ENCODE measurements around the gene CRADD. TPM values are rescaled to one million over a fixed set of nuclear protein-coding genes. Genes with fewer than 3 reads are reported as not detected.
"Not testable (repeated sequence)": the region's sequence is repeated elsewhere in the genome, so short reads cannot be mapped to it uniquely, and the experiment has no call there.

Gene CRADD
- total RNA-seq, 2 donors from 2014 or later, result 11.9 to 12.2 TPM

GRCh38 chr12:93921521-93921920 lies 244.3 kb downstream of the CRADD start:
- Mint-ChIP-seq H3K27me3 (no peaks in the 10 kb centered on the region), H3K9me3 (no peaks in the 10 kb centered on the region), H3K4me1 (ENCODE audit: low read depth in 2 of 2) (peaks cover 4% of the 10 kb centered on the region in 2 donors), H3K36me3 (no peaks in the 10 kb centered on the region), H3K27ac (no peak overlapping the region), H3K4me3 (no peak overlapping the region)
- DNase-seq (ENCODE audit: low spot score) (no peak), ATAC-seq (no peak)

- Mint-ChIP-seq H3K9me3 (no peaks in the 10 kb centered on the region), H3K4me3 (no peak overlapping the region), H3K27me3 (no peaks in the 10 kb centered on the region), H3K36me3 (no peaks in the 10 kb centered on the region), H3K27ac (no peak overlapping the region), H3K4me1 (ENCODE audit: low read depth in 2 of 2) (peaks cover 4% of the 10 kb centered on the region in 2 donors)
- peak in 1 of 2 donors; percentile 43 for ATAC-seq
- DNase-seq (ENCODE audit: low spot score), result no peak
These were observed 245.4 kb downstream of the CRADD start for GRCh38 chr12:93922583-93923006.

GRCh38 chr12:93924367-93924766 lies 247.2 kb downstream of the CRADD start:
- no peaks in the 10 kb centered on the region for H3K9me3 Mint-ChIP-seq
- no peak for ATAC-seq
- H3K27ac Mint-ChIP-seq, result no peak overlapping the region
- H3K36me3 Mint-ChIP-seq, result no peaks in the 10 kb centered on the region
- DNase-seq (ENCODE audit: low spot score), result no peak
- peaks cover 4% of the 10 kb centered on the region in 2 donors for H3K4me1 Mint-ChIP-seq (ENCODE audit: low read depth in 2 of 2)
- no peaks in the 10 kb centered on the region for H3K27me3 Mint-ChIP-seq
- H3K4me3 Mint-ChIP-seq, result no peak overlapping the region

GRCh38 chr12:93925585-93926205 lies 248.5 kb downstream of the CRADD start:
- ATAC-seq, result no peak
- H3K36me3 Mint-ChIP-seq, result no peaks in the 10 kb centered on the region
- no peak overlapping the region for H3K27ac Mint-ChIP-seq
- H3K27me3 Mint-ChIP-seq, result no peaks in the 10 kb centered on the region
- DNase-seq (ENCODE audit: low spot score), result no peak
- H3K4me1 Mint-ChIP-seq (ENCODE audit: low read depth in 2 of 2), result peaks cover 4% of the 10 kb centered on the region in 2 donors
- no peaks in the 10 kb centered on the region for H3K9me3 Mint-ChIP-seq
- H3K4me3 Mint-ChIP-seq, result no peak overlapping the region

- no peak for DNase-seq (ENCODE audit: low spot score)
- no peak overlapping the region for H3K27ac Mint-ChIP-seq
- no peak overlapping the region for H3K4me3 Mint-ChIP-seq
- H3K9me3 Mint-ChIP-seq, result no peaks in the 10 kb centered on the region
- H3K36me3 Mint-ChIP-seq, result no peaks in the 10 kb centered on the region
- H3K4me1 Mint-ChIP-seq (ENCODE audit: low read depth in 2 of 2), result peaks cover 4% of the 10 kb centered on the region in 2 donors
- no peak for ATAC-seq
- H3K27me3 Mint-ChIP-seq, result no peaks in the 10 kb centered on the region
These were observed 249.1 kb downstream of the CRADD start for GRCh38 chr12:93926237-93926636.

- H3K27me3 Mint-ChIP-seq; H3K36me3 Mint-ChIP-seq; ATAC-seq; H3K4me3 Mint-ChIP-seq; H3K4me1 Mint-ChIP-seq (ENCODE audit: low read depth in 2 of 2); H3K27ac Mint-ChIP-seq; DNase-seq (ENCODE audit: low spot score); H3K9me3 Mint-ChIP-seq: not testable (repeated sequence)
These were observed 251.9 kb downstream of the CRADD start for GRCh38 chr12:93929081-93929480.

GRCh38 chr12:93937812-93938211 lies 260.6 kb downstream of the CRADD start:
- H3K27me3 Mint-ChIP-seq, result no peaks in the 10 kb centered on the region
- no peaks in the 10 kb centered on the region for H3K36me3 Mint-ChIP-seq
- ATAC-seq, result no peak
- no peak overlapping the region for H3K4me3 Mint-ChIP-seq
- H3K9me3 Mint-ChIP-seq, result peaks cover 7% of the 10 kb centered on the region
- DNase-seq (ENCODE audit: low spot score), result no peak
- H3K4me1 Mint-ChIP-seq (ENCODE audit: low read depth in 2 of 2), result peaks cover 0 to 3% of the 10 kb centered on the region in 2 donors
- no peak overlapping the region for H3K27ac Mint-ChIP-seq

- no peaks in the 10 kb centered on the region for H3K27me3 Mint-ChIP-seq
- peaks cover 0 to 3% of the 10 kb centered on the region in 2 donors for H3K4me1 Mint-ChIP-seq (ENCODE audit: low read depth in 2 of 2)
- no peak for DNase-seq (ENCODE audit: low spot score)
- no peaks in the 10 kb centered on the region for H3K36me3 Mint-ChIP-seq
- H3K4me3 Mint-ChIP-seq, result no peak overlapping the region
- peaks cover 7% of the 10 kb centered on the region for H3K9me3 Mint-ChIP-seq
- peak in 1 of 2 donors; percentile 56 for ATAC-seq
- H3K27ac Mint-ChIP-seq, result no peak overlapping the region
These were observed 261.1 kb downstream of the CRADD start for GRCh38 chr12:93938317-93938716.

GRCh38 chr12:93938931-93939330 lies 261.8 kb downstream of the CRADD start:
- peaks cover 0 to 3% of the 10 kb centered on the region in 2 donors for H3K4me1 Mint-ChIP-seq (ENCODE audit: low read depth in 2 of 2)
- ATAC-seq, result no peak
- H3K9me3 Mint-ChIP-seq, result peaks cover 7% of the 10 kb centered on the region
- H3K27ac Mint-ChIP-seq, result no peak overlapping the region
- H3K4me3 Mint-ChIP-seq, result no peak overlapping the region
- H3K27me3 Mint-ChIP-seq, result no peaks in the 10 kb centered on the region
- no peaks in the 10 kb centered on the region for H3K36me3 Mint-ChIP-seq
- DNase-seq (ENCODE audit: low spot score), result no peak

- H3K36me3 Mint-ChIP-seq, result no peaks in the 10 kb centered on the region
- ATAC-seq (no peak), DNase-seq (ENCODE audit: low spot score) (no peak)
- H3K27ac Mint-ChIP-seq, result no peak overlapping the region
- no peaks in the 10 kb centered on the region for H3K27me3 Mint-ChIP-seq
- H3K4me1 Mint-ChIP-seq (ENCODE audit: low read depth in 2 of 2), result peaks cover 0 to 3% of the 10 kb centered on the region in 2 donors
- peaks cover 7% of the 10 kb centered on the region for H3K9me3 Mint-ChIP-seq
- no peak overlapping the region for H3K4me3 Mint-ChIP-seq
These were observed 262.6 kb downstream of the CRADD start for GRCh38 chr12:93939641-93940325.

GRCh38 chr12:93943780-93944179 lies 266.6 kb downstream of the CRADD start:
- H3K27me3 Mint-ChIP-seq, result no peaks in the 10 kb centered on the region
- no peaks in the 10 kb centered on the region for H3K36me3 Mint-ChIP-seq
- H3K4me3 Mint-ChIP-seq, result no peak overlapping the region
- no peaks in the 10 kb centered on the region for H3K9me3 Mint-ChIP-seq
- ATAC-seq (peak in 1 of 2 donors; percentile 24), DNase-seq (ENCODE audit: low spot score) (no peak)
- no peaks in the 10 kb centered on the region for H3K4me1 Mint-ChIP-seq (ENCODE audit: low read depth in 2 of 2)
- H3K27ac Mint-ChIP-seq, result no peak overlapping the region

GRCh38 chr12:93944201-93944600 lies 267.0 kb downstream of the CRADD start:
- no peaks in the 10 kb centered on the region for H3K27me3 Mint-ChIP-seq
- DNase-seq (ENCODE audit: low spot score), result no peak
- peaks cover 3% of the 10 kb centered on the region for H3K36me3 Mint-ChIP-seq
- H3K27ac Mint-ChIP-seq, result no peak overlapping the region
- H3K9me3 Mint-ChIP-seq, result no peaks in the 10 kb centered on the region
- no peak overlapping the region for H3K4me3 Mint-ChIP-seq
- no peaks in the 10 kb centered on the region for H3K4me1 Mint-ChIP-seq (ENCODE audit: low read depth in 2 of 2)
- no peak for ATAC-seq
